GM21423 (cell line): ENCODE data around the gene AP2A2.
A peak's percentile ranks its signal among the peaks of the same experiment; 100 is the strongest.

ENCODE experiments used
- ATAC-seq: cut with Tn5 transposase; IDR thresholded peaks from one replicate; pipeline ENCODE4 v1.9.1; 2021; ENCODE audit warnings: mild to moderate bottlenecking, moderate library complexity; ENCODE audit not compliant: unreplicated experiment

Gene AP2A2

DNA sequence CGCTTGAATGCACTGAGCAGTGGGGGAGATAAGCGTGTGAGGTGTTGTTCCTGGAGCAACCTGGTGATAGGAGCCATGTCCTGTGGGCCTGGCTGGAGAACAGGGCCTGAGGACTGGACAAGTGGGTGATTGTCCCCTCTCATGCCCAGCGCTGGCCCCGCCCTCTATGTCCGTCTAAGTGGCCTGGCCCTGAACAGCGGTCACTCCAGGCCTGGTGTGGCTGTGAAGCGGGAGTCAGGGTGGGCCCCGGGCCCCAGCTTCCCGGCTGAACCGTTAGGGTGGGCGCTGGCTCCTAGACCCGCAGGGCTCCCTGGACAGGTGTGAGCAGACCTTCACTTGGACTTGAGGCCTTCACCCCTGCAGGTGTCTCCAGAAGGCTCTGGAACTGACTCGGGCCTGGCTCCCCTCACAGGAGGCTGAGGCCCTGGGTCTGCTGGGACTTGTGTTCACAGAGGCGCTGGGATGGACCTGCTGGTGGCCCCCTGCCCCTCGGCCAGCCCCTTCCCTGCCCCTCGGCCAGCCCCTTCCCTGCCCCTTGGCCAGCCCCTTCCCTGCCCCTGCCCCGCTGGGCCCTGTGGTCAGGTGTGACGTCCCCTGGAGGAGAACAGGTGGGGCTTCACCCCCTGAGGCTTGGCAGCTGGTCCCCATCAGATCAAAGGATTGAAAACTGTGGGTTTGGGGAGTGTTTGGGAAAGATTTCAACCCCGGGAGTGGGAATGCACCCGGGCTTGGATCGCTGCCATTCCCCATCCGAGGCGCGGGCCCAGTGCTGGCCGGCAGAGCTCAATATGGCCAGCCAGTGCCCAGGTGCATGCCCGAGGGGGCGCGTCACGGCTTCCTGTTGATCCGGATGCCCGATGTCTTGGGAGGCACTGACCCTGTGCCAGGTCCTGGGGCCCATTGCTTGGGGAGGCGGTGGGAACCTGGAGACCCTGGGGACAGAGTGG is 114.1 kb downstream of the AP2A2 start:
- ATAC-seq: no peak

DNA sequence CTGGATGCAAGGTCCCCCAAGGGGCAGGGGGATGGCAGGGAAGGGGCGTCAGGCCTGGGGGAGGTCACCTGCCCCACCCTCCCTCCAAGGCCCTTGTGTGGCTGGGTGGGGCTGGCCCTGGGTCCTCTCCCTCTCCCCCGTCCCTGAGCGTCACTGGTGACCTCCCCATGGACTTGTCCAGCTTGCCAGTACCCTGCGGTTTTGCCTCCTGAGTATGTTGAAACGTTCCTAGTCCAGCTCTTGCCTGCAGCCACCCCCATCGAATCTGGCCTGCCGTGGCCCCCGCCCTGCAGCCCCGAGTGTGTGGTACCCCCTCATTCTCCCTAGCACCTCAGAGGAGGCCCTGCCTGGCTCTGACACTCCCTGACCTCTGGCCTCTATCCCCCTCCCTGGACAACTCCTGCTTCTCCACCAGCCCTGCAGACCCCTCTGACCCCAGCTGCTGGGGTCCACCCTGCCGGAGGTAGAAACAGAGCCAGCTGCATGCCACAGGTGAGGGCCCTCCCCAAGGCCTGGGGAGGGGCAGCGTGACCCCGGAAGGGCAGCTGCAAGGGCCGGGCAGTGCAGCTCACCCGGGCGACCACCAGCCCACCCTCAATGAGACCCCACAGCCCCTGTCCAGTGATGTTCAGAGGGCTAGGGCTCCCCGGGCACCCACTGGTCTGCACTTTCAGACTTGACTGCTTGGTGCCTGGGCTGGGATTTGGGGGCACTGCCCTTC is 114.9 kb downstream of the AP2A2 start:
- ATAC-seq: no peak

DNA sequence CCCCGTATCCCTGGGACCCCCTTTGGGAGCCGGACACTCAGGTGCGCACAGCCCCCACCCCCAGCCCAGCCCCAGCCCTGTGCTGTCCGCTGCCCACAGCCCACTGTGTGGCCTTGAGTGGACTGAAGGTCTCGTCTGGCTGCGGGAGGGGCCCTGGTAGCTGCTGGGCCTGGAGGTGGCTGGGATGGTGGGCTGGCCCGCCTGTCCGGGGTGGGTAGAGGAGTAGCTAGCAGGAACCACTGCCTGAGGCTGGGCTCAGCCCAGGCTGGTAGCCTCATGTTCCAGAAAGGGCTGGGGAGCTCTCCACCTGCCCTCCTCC is 115.4 kb downstream of the AP2A2 start:
- no peak for ATAC-seq

DNA sequence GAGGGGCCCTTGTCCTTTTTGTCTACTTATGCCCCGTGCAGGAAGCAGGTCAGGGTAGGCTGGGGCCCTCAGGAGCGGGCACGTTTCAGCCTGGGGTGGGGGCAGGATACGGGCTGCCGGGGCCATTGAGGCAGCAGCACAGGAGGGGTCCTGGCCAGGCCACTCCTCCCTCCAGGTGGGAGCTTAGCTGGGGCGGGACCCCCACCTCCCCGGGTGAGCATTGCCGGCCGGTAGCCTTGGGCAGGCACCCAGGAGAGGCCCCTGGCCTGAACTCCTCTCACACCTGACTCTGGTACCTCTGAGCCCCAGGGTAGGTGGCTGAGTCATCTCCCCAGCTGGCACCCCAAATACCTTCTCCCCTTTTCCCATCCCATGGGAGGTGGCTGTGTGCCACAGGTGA is 115.8 kb downstream of the AP2A2 start:
- no peak for ATAC-seq

DNA sequence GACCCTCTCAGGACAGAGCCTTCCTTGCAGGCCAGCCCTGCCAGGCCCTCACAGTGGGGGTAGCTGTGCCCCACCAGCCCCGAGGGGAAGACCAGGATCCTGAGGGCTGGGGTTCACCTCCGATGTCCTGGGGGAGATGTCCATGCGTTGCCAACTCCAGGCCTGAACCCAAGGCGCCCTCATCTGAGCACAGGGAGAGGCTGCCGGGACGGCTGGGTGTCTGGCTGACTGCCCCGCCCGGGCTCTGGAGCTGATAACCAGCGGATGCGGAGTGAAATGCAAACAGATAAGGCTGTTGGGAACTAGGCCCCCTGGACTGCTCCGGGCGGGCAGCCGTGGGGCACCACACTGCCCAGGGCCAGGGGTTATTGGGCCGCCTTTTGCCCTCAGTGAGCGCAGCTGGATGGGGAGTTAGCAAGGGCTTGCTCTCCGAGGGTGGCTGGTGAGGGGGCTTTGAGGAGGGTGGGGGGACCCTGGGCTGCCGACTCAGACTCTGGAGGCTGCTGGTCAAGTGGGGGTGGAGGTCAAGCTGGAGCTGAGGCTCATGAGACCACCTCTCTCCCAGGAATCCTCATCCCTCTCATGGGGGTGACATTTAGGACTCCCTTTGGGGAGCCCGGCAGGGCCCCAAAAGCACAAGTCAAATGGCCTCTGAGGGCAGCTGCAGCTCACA is 116.4 kb downstream of the AP2A2 start:
- ATAC-seq: no peak

DNA sequence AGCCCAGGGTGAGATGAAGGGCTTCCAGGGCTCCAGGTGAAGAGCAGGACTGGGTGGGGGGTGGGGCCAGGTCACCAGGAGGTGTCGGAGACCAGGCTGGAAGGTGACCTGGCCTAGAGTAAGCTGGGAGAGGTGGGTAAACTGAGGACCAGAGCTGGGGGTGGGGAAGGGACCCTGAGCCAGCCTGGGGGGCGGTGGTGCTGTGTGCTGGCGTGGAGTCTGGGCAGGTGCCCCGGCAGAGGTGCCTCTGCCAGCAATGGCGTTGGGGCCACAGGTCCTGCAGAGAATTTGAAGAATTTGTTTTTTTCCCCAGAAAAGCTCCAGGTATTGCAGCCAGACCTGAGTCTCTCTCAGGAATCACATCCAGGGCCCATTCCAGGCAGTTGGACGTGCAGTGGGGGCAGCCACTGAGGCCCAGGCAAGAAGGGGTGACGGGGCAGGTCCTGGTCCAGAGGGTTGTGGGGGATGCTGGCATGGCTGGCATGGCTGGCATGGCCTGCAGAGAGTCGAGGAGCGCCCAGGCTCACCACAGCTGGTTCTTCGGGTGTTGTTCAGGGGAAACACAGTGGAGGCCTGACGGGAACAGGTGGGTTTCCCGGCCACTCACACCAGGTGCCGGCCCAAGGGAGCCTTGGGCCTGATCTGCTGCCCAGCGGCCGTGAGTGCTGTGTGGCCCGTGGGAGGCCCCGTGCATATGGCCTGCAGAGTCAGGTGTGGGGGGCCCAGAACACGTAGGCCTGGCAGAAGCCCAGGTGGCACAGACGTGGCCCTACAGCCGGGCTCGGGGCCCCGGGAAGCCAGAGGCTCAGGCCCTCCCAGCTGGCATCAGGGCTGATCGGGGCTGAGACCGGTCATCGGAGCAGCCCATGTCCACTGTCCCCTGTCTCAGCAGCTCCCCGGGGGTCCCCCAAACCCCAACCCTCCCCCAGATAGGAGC is 117.2 kb downstream of the AP2A2 start:
- no peak for ATAC-seq

DNA sequence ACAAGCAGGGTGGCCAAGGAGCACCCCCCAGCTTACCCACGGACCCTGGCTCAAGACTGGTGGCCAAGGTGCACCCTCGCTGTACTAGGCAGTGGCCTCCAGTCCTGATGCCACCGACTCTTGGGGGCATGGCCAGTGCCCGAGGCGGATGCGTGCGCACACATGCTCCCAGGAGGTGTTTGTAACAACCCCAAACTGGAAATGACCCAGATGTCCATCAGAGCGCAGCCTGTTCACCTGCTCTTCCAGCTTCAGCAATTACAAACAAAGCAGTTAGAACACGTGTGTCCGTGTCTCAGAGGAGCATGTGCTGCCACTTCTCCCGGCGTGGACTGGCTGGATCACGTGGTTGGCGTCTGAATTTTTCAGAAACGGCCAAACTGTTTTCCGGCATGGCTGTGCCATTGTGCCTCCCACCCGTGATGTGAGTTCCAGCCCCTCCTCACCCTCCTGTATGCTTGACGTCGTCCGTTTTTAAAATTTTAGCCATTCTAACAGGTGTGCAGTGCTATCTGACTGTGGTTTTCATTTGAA is 118.0 kb downstream of the AP2A2 start:
- no peak for ATAC-seq

DNA sequence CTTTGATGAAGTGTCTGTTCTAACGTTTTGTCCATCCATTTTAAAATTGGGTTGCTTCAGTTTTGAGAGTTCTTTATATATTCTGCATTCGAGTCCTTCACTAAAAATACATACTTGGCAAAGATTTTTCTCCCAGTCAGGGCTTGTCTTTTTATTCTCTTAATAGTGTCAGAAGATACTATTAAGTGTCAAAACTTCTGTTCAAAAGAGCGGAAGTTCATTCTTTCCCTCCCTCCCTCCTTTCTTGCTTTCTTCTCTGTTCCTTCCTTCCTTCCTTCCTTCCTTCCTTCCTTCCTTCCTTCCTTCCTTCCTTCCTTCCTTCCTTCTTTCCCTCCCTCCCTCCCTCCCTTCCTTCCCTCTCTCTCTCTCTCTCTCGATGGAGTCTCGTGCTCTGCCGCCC is 118.5 kb downstream of the AP2A2 start:
- ATAC-seq: no peak

DNA sequence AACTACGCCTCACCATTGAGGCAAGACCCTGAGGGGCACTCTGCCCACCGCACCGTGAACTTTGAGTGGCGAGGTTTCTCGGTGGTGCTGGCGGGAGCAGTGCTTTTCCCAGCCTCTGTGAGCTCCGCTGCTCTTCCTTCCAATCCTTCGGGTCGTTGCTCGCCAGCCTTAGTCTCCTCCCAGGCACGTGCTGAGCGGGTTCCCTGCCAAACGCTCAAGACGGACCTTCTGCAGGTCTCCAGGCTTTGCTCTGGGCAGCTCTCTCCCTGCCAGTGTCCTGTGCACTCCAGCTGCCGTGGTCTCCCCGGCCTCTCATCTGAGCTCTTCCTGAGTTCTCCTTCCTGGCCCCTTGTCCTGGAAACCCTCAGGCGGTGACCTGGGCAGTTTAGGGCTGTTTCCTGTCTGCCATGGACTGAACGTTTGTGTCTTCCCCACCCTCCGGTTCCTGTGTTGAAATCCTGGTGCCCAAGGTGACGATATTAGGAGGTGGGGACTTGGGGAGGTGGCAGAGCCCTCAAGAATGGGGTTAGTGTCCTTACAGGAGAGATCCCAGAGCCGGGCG is 122.0 kb downstream of the AP2A2 start:
- ATAC-seq: no peak

DNA sequence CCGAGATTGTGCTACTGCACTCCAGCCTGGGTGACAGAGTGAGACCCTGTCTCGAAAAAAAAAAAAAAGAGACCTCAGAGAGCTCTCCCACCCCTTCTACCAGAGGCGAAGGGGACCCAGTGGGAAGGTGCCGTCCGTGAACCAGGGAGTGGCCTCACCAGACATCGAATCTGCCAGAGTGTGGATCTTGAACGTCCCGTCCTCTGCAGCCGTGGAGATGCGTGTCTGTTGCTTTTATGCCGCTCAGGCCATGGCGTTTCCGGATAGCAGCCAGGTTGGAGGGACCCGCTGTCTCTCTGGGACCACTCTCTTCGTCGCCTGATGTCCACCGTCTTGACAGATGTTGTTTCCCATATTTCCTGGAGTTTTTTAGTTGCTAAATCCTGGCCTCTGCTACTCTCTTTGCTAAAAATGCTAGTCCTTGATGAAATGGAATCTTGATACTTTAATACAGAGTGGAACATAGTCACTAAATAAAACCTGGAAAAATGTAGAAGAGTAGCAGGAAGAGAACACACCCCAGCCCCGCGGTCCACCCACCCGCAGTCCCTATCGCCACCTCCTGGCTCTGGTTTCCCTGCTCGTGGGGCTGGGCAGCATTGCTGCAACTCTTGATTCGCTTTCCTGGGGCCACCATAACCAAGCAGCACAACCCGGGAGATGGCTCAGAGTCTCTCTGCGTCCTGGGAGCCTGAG is 122.9 kb downstream of the AP2A2 start:
- no peak for ATAC-seq

DNA sequence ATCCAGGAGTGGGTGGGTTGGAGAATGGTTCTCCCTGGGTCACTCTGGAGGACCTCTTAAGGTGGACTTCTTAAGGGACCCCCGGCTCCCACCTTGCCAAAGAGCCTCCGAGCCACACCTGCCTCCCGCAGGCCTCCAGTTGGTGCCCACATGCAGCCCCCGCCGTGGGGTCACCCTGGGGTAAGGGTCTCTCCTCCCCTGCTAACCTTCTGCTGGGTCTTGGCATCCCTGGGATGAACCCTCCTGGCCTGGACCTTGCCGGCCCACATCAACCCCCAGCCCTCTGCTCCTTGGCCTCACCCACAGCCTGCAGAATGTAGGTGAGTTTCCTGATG is 123.4 kb downstream of the AP2A2 start:
- no peak for ATAC-seq

DNA sequence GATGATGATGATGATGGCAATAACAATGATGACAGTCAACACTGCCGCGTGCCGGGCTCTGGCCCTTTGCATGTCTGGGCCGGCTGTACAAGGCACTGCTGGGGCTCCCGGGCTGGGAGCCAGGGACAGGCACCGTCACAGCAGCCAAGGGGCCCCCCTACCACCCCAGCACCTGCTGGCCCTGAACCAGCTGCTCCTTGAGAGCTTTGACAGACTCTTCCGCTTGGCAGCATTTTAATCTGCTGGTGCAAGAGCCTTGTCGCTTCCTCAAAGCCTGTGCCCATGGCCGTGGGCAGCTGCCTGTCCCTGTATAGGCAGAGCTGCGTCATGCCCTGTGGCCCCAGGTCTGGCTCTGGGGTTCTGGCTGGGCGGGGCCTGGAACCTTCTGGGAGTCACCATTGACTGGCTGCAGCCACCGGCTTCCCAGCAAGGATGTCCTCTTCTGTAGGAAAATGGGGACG is 123.8 kb downstream of the AP2A2 start:
- ATAC-seq: no peak

DNA sequence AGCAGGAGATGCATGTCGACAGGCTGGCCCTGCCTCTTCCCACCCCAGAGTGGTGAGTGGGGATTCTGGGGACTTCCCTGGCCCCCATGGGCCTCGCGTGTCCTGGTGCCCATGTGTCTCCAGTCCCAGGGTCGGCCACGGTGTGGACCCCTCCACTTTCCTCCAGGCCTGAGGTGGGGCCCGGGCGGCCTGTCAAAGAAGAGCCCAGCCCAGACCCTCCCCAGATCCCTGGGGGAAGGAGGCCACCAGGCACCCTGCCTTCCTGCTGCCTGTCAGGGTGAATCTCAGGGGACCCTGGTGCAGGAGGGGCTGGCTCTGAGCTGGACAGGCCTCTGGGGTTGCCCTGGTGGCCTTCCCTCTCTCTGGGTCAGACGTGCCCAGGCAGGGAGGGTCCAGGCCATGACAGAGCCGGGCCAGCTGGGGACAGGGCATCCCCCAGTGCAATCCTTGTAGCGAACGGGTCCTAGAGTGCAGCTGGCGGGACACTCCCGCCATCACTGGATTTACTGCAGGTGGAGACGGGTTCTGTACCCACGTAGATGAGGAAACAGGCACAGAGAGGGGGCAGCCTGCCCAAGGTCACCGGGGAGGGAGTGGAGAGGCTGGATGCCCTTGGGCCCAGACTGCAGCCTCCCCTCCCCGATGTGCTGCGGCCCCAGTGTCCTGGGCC is 124.4 kb downstream of the AP2A2 start:
- no peak for ATAC-seq

DNA sequence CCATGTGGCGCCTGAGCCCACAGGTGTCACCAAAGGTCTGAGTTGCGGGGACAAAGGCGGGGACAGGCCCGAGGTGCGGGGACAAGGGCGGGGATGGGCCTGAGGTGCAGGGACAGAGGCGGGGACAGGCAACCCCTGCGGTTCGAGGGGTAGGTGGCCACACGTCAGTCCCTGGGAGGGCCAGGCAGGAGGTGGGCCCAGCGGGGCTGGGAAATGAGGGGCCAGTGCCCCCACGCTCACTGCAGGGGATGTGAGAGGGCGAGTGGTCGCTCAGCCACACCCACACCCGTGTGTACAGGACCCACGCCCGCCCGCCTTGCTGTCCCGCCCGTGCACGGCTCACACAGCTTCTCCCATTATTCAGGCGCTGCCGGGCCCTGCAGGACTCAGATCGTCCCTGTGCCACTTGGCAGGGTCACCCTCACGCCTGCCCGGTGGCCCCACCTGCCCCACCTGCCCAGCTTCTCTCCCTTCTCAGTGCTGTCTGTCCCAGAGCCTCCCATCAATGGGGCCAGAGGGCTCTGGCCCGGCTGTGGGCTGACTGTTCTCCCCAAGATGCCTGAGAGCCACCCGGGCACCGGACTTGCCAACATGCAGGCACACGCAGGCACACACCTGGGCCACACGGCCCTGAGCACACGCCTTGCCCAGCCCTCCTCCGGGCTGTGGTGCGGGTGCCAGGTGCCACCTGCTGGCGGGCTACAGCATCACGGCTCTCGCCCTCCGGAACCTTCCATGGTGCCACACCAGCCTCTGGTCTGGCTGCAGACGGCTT is 125.1 kb downstream of the AP2A2 start:
- peak; percentile 65 for ATAC-seq

DNA sequence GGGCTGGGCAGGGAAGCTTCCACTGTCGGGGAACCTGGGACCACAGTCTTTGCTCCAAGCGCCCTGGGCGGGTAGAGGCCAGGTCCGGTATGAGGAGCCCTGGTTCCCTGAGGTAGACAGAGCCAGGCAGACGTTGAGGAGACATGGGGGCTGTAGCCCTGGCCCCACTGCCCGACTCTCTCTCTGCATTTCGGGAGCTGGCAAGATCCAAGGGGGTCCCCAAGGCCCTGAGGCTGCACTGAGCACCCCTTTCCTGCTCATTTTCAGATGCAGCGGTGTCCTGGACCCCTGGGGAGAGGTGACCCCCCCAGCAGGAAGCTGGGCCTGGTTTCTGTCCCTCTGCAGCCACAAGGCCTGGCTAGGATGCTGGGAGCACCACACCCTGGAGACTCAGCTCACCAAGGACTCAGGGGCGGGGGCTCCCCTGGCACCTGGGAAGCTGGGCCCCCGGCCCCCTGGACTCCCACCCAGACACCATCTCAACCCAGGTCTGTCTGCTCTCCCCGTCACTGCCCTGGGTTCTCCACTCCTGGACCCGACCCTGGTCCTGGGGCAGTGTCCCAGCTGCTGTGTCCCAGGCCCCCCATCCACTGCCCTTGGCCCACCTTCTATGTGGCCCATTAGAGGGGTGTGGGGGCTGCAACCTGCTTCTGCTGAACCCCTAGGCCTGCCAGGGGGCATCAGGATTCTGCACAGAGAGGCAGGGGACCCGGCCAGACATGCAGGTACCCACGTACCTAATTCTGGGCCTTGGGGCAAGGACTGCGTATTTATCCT is 125.9 kb downstream of the AP2A2 start:
- ATAC-seq: no peak

DNA sequence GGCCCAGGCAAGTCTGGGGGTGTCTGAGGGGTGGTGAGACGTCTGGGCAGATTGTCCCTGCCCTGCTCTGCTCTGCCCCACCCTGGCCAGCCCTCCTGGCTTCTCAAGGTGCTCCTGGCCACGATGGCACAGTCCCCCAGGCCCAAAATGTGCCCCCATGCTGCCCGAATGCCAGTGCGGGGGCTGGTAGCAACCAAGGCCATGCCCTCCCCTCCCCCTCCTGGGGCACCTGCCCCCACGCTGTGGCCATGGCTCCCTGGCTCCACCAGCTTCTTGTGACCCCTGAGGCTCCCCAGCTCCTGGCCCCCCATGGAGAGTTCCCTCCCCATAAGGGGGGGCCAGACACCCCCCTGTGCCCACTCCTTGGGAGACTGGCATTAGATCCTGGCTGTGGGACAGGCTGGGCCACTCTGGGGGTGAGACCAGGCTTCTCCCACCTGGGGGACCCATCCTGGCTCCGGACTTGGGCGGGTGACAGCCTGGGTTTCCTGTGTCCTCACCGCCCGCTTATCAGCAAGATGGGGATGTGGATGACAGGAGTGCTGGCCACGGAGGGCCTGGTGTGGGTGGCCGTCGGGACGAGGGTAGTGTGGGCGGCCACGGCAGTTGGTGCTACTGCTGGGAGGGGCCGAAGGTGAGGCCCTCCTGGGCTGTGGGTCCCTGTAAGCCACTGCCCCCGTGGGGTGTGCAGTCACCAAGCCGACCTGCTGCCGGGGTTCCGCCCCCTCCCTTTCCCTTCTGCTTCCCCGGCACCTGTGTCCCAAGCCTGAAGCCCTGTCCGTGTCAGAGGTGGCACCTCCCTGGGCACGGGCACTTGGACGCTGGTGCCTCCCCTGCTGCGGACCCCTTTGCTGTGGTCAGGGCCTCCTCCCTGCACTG is 126.7 kb downstream of the AP2A2 start:
- ATAC-seq: no peak
